Measurements from ENCODE around the gene PSMD10. TPM values are rescaled to one million over a fixed set of nuclear protein-coding genes. Genes with fewer than 3 reads are reported as not detected.

PSMD10 gene, protein sequence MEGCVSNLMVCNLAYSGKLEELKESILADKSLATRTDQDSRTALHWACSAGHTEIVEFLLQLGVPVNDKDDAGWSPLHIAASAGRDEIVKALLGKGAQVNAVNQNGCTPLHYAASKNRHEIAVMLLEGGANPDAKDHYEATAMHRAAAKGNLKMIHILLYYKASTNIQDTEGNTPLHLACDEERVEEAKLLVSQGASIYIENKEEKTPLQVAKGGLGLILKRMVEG
- 72.1 TPM for polyA plus RNA-seq (2012; ENCODE audit: missing spikeins)

DNA sequence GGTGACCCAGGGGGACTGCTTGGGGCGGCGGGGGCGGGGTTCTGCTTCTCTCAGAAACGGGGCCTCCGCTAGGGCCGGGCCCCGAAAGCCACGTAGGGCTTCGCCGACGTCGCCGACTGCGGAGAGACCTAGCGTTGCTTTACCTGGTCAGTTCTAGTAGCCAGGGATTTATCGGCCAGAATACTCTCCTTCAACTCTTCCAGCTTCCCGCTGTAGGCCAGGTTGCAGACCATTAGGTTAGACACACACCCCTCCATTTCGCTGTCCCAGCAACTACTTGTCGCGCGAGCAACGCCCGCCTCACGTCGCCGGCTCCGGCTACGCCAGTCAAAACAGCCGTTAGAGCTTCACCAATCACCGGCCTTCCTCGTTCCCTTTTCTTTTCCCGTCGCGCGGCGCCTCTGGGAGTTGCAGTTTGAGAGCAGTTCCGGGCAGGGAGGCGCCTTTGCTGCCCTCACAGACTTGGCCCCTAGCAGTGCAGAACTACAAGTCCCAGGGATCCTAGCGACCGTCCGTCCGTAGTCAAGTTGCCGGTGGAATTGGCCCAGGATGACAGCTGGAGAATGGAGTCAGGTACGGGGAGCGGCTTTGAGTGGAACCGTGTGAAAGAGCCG lies at the start of gene PSMD10, which contains the start of gene ATG4A:
Gene PSMD10, minus strand, starts transcription at position 279 of the 614 bp plus-strand sequence. Its CDS starts 22 bp downstream, at position 257.
Gene ATG4A, plus strand, starts transcription at position 515 of the 614 bp plus-strand sequence. Its CDS starts 49 bp downstream, at position 564.
- FAIRE-seq (peak; percentile 93), DNase-seq (ENCODE audit: insufficient read length) (peak; percentile 36)
- TF ChIP-seq POLR2AphosphoS5 (IDR thresholded peaks at IDR 0.05; ENCODE audit: low read depth, low read length) (peak; percentile 51; the same call in 1 of the 2 replicates), POLR2A (IDR thresholded peaks at IDR 0.05; ENCODE audit: low read depth, low read length) (peak; percentile 53; the same call in 1 of the 2 replicates), TAF1 (IDR thresholded peaks at IDR 0.05; ENCODE audit: borderline replicate concordance, low read depth, low read length) (no peak)

DNA sequence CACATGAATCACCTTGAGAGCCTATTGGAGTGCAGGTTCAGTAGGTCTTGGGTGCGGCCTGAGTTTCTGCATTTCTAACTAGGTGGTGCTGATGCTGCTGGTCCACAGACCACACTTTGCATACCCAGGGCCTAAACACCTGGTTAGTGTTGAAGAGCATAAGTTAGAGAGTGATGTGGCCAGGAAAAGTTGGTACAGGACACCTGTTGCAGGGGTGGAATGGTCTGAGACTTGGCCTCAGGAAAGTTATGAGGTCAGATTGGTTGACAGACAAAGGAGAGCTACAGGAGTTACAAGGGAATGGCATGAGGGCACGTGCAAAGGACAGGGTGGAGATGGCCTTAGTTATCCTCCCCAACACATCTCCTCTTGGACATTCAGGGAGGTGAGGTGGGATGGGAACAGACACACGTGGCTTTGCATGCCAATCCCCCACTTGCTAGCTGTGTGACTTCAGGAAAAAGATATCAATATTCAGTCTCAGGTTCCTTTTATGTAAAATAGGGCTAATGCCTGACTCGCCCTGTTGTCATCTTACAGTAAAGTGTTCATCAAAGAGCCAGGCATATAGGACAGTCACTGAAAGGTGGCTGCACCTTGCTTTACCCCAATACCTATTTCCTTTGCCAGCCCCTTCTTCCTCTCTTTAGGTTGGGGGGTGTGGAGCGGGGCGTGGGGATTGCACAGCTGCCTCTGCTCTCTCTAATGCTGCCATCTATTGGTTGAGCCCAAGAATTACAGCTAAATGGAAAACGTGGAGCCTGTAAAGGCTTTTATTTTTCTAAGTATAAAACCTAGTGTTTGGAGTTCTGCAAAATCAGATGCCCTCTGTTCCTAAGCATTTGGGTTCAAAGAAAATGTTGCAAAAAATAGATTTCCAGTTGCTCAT lies 47.7 kb upstream of the PSMD10 start:
- no peak for TF ChIP-seq POLR2AphosphoS5 (IDR thresholded peaks at IDR 0.05; ENCODE audit: low read depth, low read length)
- TF ChIP-seq POLR2A (IDR thresholded peaks at IDR 0.05; ENCODE audit: low read depth, low read length) = no peak
- TF ChIP-seq TAF1 (IDR thresholded peaks at IDR 0.05; ENCODE audit: borderline replicate concordance, low read depth, low read length) = no peak
- FAIRE-seq = no peak
- no peak for DNase-seq (ENCODE audit: insufficient read length)

DNA sequence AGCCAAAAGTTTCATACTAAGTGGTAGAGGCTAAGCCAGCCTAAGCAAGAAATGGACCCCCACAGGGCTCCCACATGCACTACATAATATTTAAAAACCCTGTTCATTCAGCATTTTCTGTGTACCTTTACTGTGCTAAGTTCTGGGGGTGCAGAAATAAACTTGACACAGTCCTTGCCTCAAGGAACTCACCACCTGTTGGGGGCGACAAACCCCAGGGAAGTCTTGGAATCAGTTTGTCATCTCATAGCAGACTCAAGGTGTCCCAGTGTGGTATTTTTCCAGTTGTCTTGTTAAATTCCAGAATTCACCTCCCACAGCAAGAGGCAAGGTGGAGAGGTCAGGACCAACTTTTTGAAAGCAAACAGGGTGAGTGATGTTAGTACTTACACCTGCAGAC lies 43.4 kb upstream of the PSMD10 start:
- DNase-seq (ENCODE audit: insufficient read length) = no peak
- TF ChIP-seq POLR2A (IDR thresholded peaks at IDR 0.05; ENCODE audit: low read depth, low read length) (no peak), POLR2AphosphoS5 (IDR thresholded peaks at IDR 0.05; ENCODE audit: low read depth, low read length) (no peak), TAF1 (IDR thresholded peaks at IDR 0.05; ENCODE audit: borderline replicate concordance, low read depth, low read length) (no peak)
- no peak for FAIRE-seq

DNA sequence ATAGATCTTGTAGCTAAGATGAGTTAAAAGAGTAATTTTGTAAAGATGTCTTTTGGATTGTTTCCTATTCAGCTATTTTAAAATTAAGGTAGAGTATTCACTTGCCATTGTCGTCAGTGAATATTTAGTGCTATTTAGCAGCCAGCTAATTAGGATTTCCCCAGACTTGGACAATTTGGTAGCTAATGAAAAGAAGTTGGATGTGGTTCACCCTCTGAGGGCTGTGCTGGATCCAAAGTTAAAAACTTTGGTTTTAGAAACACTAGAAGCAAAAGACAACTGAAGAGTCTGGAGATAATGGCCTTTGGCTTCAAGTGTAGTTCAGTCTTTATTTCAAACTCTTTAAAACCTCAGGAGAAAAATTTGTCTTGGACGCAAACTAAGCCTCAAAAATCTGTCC lies 41.5 kb upstream of the PSMD10 start:
- TF ChIP-seq TAF1 (IDR thresholded peaks at IDR 0.05; ENCODE audit: borderline replicate concordance, low read depth, low read length) (no peak), POLR2AphosphoS5 (IDR thresholded peaks at IDR 0.05; ENCODE audit: low read depth, low read length) (no peak), POLR2A (IDR thresholded peaks at IDR 0.05; ENCODE audit: low read depth, low read length) (no peak)
- no peak for DNase-seq (ENCODE audit: insufficient read length)
- FAIRE-seq = no peak

DNA sequence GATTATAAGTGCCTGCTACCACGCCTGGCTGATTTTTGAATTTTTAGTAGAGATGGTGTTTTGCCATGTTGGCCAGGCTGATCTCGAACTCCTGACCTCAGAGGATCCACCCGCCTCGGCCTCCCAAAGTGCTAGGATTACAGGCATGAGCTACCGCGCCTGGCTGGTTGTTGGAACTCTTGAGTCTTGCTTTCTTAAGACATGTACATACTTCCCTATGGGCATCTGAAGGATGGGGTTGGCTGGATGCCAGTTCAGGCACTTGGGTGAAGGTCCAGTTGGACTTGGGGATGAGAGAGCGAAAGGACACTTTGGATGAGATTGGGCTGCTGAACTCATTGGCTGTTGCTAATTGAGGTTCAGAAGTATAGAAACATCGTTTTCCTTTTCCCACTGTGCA lies 40.7 kb upstream of the PSMD10 start:
- FAIRE-seq = no peak
- TF ChIP-seq POLR2AphosphoS5 (IDR thresholded peaks at IDR 0.05; ENCODE audit: low read depth, low read length) (no peak), TAF1 (IDR thresholded peaks at IDR 0.05; ENCODE audit: borderline replicate concordance, low read depth, low read length) (no peak), POLR2A (IDR thresholded peaks at IDR 0.05; ENCODE audit: low read depth, low read length) (no peak)

DNA sequence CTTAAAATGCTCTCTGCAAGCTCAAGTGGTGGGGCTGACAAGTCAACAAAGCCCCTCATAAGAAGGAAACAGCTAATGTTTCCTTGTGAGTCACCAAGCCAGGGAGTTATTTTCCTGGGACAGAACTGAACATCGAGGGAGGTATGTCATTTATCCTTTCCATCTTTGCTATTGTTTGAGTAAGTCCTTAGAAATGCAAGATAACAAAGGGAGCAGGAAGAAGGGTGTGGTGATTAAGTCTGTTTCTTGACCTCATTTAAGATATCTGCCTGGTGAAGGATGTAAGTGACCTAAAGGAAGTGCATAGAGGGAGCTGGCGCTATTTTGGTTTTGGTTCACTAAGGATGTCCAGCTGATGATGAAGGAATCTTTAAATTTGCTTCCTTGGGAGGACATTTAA lies 40.1 kb upstream of the PSMD10 start:
- no peak for FAIRE-seq
- no peak for TF ChIP-seq TAF1 (IDR thresholded peaks at IDR 0.05; ENCODE audit: borderline replicate concordance, low read depth, low read length)
- no peak for TF ChIP-seq POLR2AphosphoS5 (IDR thresholded peaks at IDR 0.05; ENCODE audit: low read depth, low read length)
- TF ChIP-seq POLR2A (IDR thresholded peaks at IDR 0.05; ENCODE audit: low read depth, low read length) = no peak
- no peak for DNase-seq (ENCODE audit: insufficient read length)

More for the DNA sequence above, 40.7 kb upstream of the PSMD10 start:
- no peak for DNase-seq (ENCODE audit: insufficient read length)

DNA sequence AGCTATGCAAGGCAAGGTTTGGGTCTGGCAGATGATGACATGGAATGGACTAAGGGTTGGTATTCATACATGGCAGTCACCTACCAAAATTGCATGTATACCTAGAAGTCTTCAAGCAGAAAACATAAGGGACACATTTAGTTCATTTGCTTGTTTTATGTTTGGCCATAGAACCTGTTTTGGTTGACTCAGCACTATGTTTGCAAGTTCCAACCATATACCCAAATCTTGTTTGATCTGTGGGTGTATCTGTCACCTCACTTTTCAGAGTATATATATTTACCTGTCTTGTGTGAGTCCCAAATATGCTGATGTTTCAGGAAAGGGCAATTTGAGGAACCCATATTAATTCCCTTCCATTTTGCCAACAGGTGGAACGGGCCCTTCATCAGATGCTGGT lies 39.5 kb upstream of the PSMD10 start:
- TF ChIP-seq TAF1 (IDR thresholded peaks at IDR 0.05; ENCODE audit: borderline replicate concordance, low read depth, low read length) (no peak), POLR2A (IDR thresholded peaks at IDR 0.05; ENCODE audit: low read depth, low read length) (no peak), POLR2AphosphoS5 (IDR thresholded peaks at IDR 0.05; ENCODE audit: low read depth, low read length) (no peak)
- FAIRE-seq (no peak), DNase-seq (ENCODE audit: insufficient read length) (no peak)

DNA sequence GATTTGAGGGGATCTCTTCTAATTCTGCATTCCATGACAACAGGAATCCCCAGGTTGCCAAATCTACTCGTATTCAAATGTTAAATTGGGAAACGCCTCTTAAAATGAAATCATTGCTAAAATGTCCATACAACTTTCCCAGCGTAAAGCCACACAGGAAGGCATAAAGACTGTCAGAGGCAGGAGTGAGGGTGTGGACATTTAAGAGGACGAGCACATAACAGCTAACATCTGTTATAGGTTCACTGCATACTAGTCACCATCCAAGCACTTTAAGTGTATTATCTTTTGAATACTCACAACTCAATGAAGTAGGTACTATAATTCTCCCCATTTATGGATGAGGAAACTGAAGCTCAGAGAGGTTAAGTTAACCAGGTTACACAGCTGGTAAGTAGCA lies 35.8 kb upstream of the PSMD10 start:
- FAIRE-seq (no peak), DNase-seq (ENCODE audit: insufficient read length) (no peak)
- no peak for TF ChIP-seq POLR2AphosphoS5 (IDR thresholded peaks at IDR 0.05; ENCODE audit: low read depth, low read length)
- no peak for TF ChIP-seq POLR2A (IDR thresholded peaks at IDR 0.05; ENCODE audit: low read depth, low read length)

DNA sequence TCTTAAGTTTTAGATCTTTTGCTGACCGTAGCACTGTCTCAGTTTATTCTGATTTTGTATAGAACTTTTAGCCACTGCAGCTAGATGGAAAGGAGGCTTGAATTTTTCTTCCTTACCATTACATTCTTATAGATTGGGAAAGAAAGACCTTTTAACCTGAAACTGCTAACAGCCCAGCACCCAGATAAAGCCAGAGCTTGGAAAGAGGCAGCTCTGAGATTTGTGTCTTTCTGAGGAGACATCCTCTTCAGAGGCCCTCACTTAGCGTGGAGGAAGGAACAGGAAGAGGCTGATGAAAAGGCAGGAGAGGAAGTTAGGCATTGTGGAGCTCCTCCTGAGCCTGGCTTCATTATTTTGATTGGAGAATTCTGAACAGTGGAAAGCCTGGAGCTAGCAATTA lies 35.3 kb upstream of the PSMD10 start:
- DNase-seq (ENCODE audit: insufficient read length) = no peak
- TF ChIP-seq TAF1 (IDR thresholded peaks at IDR 0.05; ENCODE audit: borderline replicate concordance, low read depth, low read length) = no peak
- no peak for TF ChIP-seq POLR2AphosphoS5 (IDR thresholded peaks at IDR 0.05; ENCODE audit: low read depth, low read length)
- TF ChIP-seq POLR2A (IDR thresholded peaks at IDR 0.05; ENCODE audit: low read depth, low read length) = no peak
- FAIRE-seq = no peak

DNA sequence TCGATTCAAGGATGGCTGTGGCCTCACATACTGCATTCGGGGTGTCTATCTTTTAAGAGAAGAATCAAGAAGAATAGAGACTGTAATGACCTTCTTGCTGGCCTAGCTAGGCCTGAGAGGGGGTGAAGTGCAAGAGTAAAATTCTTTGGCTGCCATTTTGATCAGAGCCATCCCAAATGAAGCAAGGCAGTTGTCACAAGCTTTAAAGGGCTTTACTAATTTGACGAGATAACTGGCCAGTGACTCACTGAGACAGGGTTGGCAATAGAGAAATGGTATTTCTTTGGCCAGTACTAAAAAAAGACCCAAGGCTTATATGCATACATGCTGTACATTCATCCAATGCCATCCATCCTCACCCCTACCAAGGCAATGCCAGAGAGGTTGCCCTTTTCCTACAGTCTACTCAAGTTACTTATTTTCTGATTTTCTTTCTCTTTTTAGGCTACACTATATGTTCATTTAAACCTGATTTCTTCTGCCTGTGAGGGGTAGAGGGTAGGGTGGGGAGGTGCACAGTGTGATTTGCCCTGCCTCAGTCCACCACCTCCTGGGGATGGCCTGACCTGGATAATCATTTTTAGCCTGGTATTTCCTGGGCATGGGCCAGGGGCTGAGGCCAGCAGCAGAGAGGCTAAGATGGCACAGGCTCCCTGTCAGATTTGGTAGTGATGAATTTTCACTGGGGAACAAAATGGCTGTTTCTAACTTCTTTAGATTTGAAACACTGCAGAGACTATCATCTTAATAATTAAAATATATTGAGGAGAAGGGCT lies 32.4 kb upstream of the PSMD10 start:
- DNase-seq (ENCODE audit: insufficient read length) (no peak), FAIRE-seq (no peak)
- no peak for TF ChIP-seq POLR2AphosphoS5 (IDR thresholded peaks at IDR 0.05; ENCODE audit: low read depth, low read length)
- TF ChIP-seq TAF1 (IDR thresholded peaks at IDR 0.05; ENCODE audit: borderline replicate concordance, low read depth, low read length) = no peak
- no peak for TF ChIP-seq POLR2A (IDR thresholded peaks at IDR 0.05; ENCODE audit: low read depth, low read length)

DNA sequence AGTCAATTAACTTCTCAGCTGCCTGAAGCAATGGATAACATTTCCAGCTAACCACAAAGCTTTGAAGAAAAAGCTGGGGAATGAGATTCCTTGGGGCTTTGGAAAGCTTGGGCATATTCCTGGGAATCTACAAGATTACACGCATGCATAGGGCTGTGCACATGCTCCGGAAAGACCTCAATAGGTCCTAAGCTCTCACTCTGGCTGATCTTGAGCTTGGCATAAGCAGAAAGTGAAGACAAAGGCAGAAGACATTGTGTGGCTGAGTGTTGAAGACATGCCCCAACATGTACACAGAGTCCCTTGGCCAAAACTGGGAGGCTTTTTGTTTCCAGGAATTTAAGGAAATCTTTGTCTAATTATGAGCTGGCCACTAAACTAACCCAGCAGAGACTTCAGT lies 31.4 kb upstream of the PSMD10 start:
- TF ChIP-seq POLR2A (IDR thresholded peaks at IDR 0.05; ENCODE audit: low read depth, low read length) (no peak), TAF1 (IDR thresholded peaks at IDR 0.05; ENCODE audit: borderline replicate concordance, low read depth, low read length) (no peak), POLR2AphosphoS5 (IDR thresholded peaks at IDR 0.05; ENCODE audit: low read depth, low read length) (no peak)
- FAIRE-seq (peak; percentile 50), DNase-seq (ENCODE audit: insufficient read length) (no peak)

Data from GM12892 (cell line).